Activated CD8-positive, alpha-beta memory T cell treated with anti-CD3 and anti-CD28 coated beads, Interleukin-2, amount 10 ng/mL, durations not matched to agents 7 days and 5 days (primary cell): ENCODE results near the gene NDUFB3. TPM values are rescaled to one million over a fixed set of nuclear protein-coding genes. Genes with fewer than 3 reads are reported as not detected.
A peak's percentile ranks its signal among the peaks of the same experiment; 100 is the strongest.
"Not testable (repeated sequence)": the region's sequence is repeated elsewhere in the genome, so short reads cannot be mapped to it uniquely, and the experiment has no call there.

Experiments
- ATAC-seq: fragments of 150-1000 bp; cut with Tn5 transposase; one replicate; pipeline ENCODE4 v1.10.0; 2021; ENCODE audit warnings: moderate library complexity
- CTCF ChIA-PET: fragments of 350-600 bp; sonication (Branson Sonifier 250); formaldehyde crosslinking; loops from one replicate; lab custom pipeline; 2021; ENCODE audit warnings: antibody characterized with exemption; lab: Charles Lee
- DNase-seq: peaks from one replicate; pipeline ENCODE4 v3.0.0-alpha.2; 2020
- H3K27ac Mint-ChIP-seq: one replicate; pipeline ENCODE4 v1.8.0; 2021; ENCODE audit warnings: mild to moderate bottlenecking, mixed read lengths
- H3K27me3 Mint-ChIP-seq: one replicate; pipeline ENCODE4 v1.8.0; 2021; ENCODE audit warnings: mixed read lengths
- H3K36me3 Mint-ChIP-seq: one replicate; pipeline ENCODE4 v1.8.0; 2021; ENCODE audit warnings: mild to moderate bottlenecking, mixed read lengths
- H3K4me1 Mint-ChIP-seq: one replicate; pipeline ENCODE4 v1.8.0; 2021; ENCODE audit warnings: mixed read lengths
- H3K4me3 Mint-ChIP-seq: one replicate; pipeline ENCODE4 v1.8.0; 2021; ENCODE audit warnings: mild to moderate bottlenecking, moderate library complexity, mixed read lengths
- H3K9me3 Mint-ChIP-seq: one replicate; pipeline ENCODE4 v1.8.0; 2022; ENCODE audit warnings: low read depth, mixed read lengths
- total RNA-seq, 2 experiments: library from RNA; stranded (reverse); gene quantifications; one replicate each; pipeline ENCODE4 v1.2.3, GENCODE V29; 2021

Gene NDUFB3
- total RNA-seq, 2 experiments from 2014 or later = 116 to 141 TPM

- peaks cover 22% of the 10 kb centered on the region for H3K4me1 Mint-ChIP-seq
- H3K27me3 Mint-ChIP-seq = no peaks in the 10 kb centered on the region
- ATAC-seq (no peak), DNase-seq (no peak)
- H3K36me3 Mint-ChIP-seq = peaks cover 25% of the 10 kb centered on the region
- CTCF ChIA-PET = no interaction called here
- H3K9me3 Mint-ChIP-seq = no peaks in the 10 kb centered on the region
- no peak overlapping the region for H3K4me3 Mint-ChIP-seq
- no peak overlapping the region for H3K27ac Mint-ChIP-seq
Observed at GRCh38 chr2:201059961-201060755, 11.6 kb upstream of the NDUFB3 start.

DNA sequence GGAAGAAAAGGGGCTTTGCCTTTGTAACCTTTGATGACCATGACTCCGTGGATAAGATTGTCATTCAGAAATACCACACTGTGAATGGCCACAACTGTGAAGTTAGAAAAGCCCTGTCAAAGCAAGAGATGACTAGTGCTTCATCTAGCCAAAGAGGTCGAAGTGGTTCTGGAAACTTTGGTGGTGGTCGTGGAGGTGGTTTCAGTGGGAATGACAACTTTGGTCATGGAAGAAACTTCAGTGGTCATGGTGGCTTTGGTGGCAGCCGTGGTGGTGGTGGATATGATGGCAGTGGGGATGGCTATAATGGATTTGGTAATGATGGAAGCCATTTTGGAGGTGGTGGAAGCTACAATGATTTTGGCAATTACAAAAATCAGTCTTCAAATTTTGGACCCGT is 8.3 kb upstream of the NDUFB3 start:
- Mint-ChIP-seq H3K4me3 (peak overlapping the region; percentile 21), H3K27ac (peak overlapping the region; percentile 87), H3K4me1 (peaks cover 46% of the 10 kb centered on the region), H3K36me3 (peaks cover 25% of the 10 kb centered on the region)
- ATAC-seq, H3K27me3 Mint-ChIP-seq, H3K9me3 Mint-ChIP-seq: not testable (repeated sequence)
- CTCF ChIA-PET = interaction anchor here (1.4 kb wide), 1 partner anchor 100 kb away, joined by 4 read pairs; the partner anchor contains the start of gene ORC2
- peak; percentile 51 for DNase-seq

GRCh38 chr2:201064797-201065329 is 6.9 kb upstream of the NDUFB3 start:
- peaks cover 22% of the 10 kb centered on the region for H3K36me3 Mint-ChIP-seq
- CTCF ChIA-PET = interaction anchor here (1.1 to 1.7 kb wide), 3 partner anchors 21 to 159 kb away, joined by 3 to 8 read pairs (median 5); partner anchors contain the start of gene ORC2
- no peaks in the 10 kb centered on the region for H3K9me3 Mint-ChIP-seq
- no peaks in the 10 kb centered on the region for H3K27me3 Mint-ChIP-seq
- H3K27ac Mint-ChIP-seq = no peak overlapping the region
- H3K4me3 Mint-ChIP-seq = no peak overlapping the region
- DNase-seq (no peak), ATAC-seq (no peak)
- H3K4me1 Mint-ChIP-seq = peaks cover 52% of the 10 kb centered on the region

- no peaks in the 10 kb centered on the region for H3K27me3 Mint-ChIP-seq
- DNase-seq (no peak), ATAC-seq (peak; percentile 37)
- H3K9me3 Mint-ChIP-seq = no peaks in the 10 kb centered on the region
- CTCF ChIA-PET = interaction anchor here (1.0 to 9.7 kb wide), 13 partner anchors 11 to 366 kb away, joined by 3 to 110 read pairs (median 9); partner anchors contain the start of genes CFLAR and ORC2
- H3K27ac Mint-ChIP-seq = peak overlapping the region; percentile 88
- peaks cover 56% of the 10 kb centered on the region for H3K4me1 Mint-ChIP-seq
- H3K4me3 Mint-ChIP-seq = peak overlapping the region; percentile 91
- peaks cover 6% of the 10 kb centered on the region for H3K36me3 Mint-ChIP-seq
Observed at GRCh38 chr2:201070948-201071478, 788 bp upstream of the NDUFB3 start.

DNA sequence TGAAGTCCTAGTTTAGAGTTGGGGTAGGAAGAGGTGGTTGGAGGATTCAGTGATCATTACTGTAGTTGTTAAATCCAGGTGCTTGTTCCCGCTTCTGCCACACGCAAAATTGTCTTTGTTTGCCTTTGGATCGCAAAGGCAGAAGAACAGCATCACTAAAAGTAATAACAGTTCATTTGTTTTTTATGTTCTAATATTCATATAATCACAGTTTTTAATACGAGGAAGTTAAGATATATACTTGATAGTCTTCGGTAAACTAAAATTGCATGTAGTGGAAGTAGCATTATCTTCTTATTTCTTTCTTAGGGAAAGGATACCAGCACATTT is 365 bp downstream of the NDUFB3 start:
- peaks cover 50% of the 10 kb centered on the region for H3K4me1 Mint-ChIP-seq
- H3K27me3 Mint-ChIP-seq = no peaks in the 10 kb centered on the region
- no peak for DNase-seq
- peak overlapping the region; percentile 91 for H3K4me3 Mint-ChIP-seq
- H3K9me3 Mint-ChIP-seq = no peaks in the 10 kb centered on the region
- no peak for ATAC-seq
- H3K36me3 Mint-ChIP-seq = peaks cover 6% of the 10 kb centered on the region
- CTCF ChIA-PET = interaction anchor here (1.2 to 9.7 kb wide), 4 partner anchors 10 to 168 kb away, joined by 3 to 110 read pairs (median 61); partner anchors contain the start of genes CFLAR and ORC2
- H3K27ac Mint-ChIP-seq = peak overlapping the region; percentile 88

GRCh38 chr2:201073071-201073470 is 1.3 kb downstream of the NDUFB3 start:
- Mint-ChIP-seq H3K4me1 (peaks cover 44% of the 10 kb centered on the region), H3K27me3 (no peaks in the 10 kb centered on the region), H3K9me3 (no peaks in the 10 kb centered on the region), H3K4me3 (peak overlapping the region; percentile 63), H3K27ac (peak overlapping the region; percentile 59), H3K36me3 (peaks cover 5% of the 10 kb centered on the region)
- ATAC-seq = no peak
- CTCF ChIA-PET = interaction anchor here (4.9 to 9.7 kb wide), 3 partner anchors 45 to 168 kb away, joined by 49 to 110 read pairs (median 73); partner anchors contain the start of genes CFLAR and ORC2
- no peak for DNase-seq

GRCh38 chr2:201074996-201075395 is 3.2 kb downstream of the NDUFB3 start:
- DNase-seq = no peak
- ATAC-seq = no peak
- Mint-ChIP-seq H3K4me1 (peaks cover 31% of the 10 kb centered on the region), H3K36me3 (peaks cover 12% of the 10 kb centered on the region), H3K9me3 (no peaks in the 10 kb centered on the region), H3K27me3 (no peaks in the 10 kb centered on the region), H3K4me3 (no peak overlapping the region), H3K27ac (no peak overlapping the region)
- CTCF ChIA-PET = interaction anchor here (0.9 to 9.7 kb wide), 2 partner anchors 111 to 170 kb away, joined by 4 to 110 read pairs; partner anchors contain the start of gene ORC2

DNA sequence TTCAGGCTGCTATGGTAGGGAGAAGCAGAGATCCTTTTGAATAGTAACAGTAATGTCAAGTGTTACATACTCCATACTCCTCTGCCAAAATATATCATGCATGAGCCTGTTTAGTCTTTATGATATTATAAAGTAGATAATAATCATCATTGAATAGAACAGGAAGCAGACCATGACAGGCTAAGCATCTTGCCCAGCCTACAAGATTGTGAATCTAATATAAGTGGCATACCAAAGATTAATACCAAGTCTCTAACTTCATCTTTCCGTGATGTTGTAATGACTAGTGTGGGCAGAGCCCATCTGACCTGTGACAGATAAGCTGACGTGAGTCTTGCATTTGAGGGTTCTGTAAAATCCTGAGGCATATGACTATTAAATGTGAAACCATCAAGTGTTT is 13.1 kb downstream of the NDUFB3 start:
- H3K4me1 Mint-ChIP-seq = peaks cover 2% of the 10 kb centered on the region
- H3K9me3 Mint-ChIP-seq = no peaks in the 10 kb centered on the region
- no peak for ATAC-seq
- H3K36me3 Mint-ChIP-seq = peaks cover 36% of the 10 kb centered on the region
- no peak overlapping the region for H3K4me3 Mint-ChIP-seq
- CTCF ChIA-PET = interaction anchor here (1.2 to 1.6 kb wide), 3 partner anchors 16 to 93 kb away, joined by 3 to 5 read pairs (median 4); no protein-coding TSS in a partner anchor
- H3K27ac Mint-ChIP-seq = no peak overlapping the region
- H3K27me3 Mint-ChIP-seq = no peaks in the 10 kb centered on the region
- DNase-seq = no peak

DNA sequence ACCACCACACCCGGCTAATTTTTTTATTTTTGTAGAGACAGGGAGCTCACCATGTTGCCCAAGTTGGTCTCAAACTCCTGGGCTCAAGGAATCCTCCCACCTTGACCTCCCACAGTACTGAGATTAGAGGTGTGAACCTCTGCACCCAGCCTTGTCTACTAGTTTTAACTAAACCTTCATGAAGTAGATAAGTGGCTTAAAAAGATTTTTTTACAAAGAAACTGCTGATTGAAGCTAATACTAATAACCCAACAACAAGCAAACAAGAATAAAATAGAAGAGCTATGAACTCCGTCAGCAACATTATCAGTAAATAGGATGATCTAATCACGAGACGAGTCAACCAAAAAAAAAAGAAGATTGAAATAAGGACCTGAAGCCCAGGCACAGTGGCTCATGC is 18.8 kb downstream of the NDUFB3 start:
- ATAC-seq (no peak), DNase-seq (no peak)
- Mint-ChIP-seq H3K9me3 (no peaks in the 10 kb centered on the region), H3K4me3 (no peak overlapping the region), H3K27me3 (no peaks in the 10 kb centered on the region), H3K36me3 (peaks cover 22% of the 10 kb centered on the region), H3K4me1 (peaks cover 4% of the 10 kb centered on the region), H3K27ac (no peak overlapping the region)
- CTCF ChIA-PET = interaction anchor here (0.9 to 1.6 kb wide), 5 partner anchors 10 to 87 kb away, joined by 3 to 4 read pairs (median 3); partner anchors contain the start of gene CFLAR

- ATAC-seq = no peak
- no peak for DNase-seq
- CTCF ChIA-PET = interaction anchor here (1.4 kb wide), 1 partner anchor 84 kb away, joined by 3 read pairs; no protein-coding TSS in a partner anchor
- H3K4me3 Mint-ChIP-seq = no peak overlapping the region
- H3K27me3 Mint-ChIP-seq = no peaks in the 10 kb centered on the region
- peaks cover 4% of the 10 kb centered on the region for H3K4me1 Mint-ChIP-seq
- no peaks in the 10 kb centered on the region for H3K9me3 Mint-ChIP-seq
- peaks cover 5% of the 10 kb centered on the region for H3K36me3 Mint-ChIP-seq
- H3K27ac Mint-ChIP-seq = no peak overlapping the region
Observed at GRCh38 chr2:201093573-201093972, 21.8 kb downstream of the NDUFB3 start.

DNA sequence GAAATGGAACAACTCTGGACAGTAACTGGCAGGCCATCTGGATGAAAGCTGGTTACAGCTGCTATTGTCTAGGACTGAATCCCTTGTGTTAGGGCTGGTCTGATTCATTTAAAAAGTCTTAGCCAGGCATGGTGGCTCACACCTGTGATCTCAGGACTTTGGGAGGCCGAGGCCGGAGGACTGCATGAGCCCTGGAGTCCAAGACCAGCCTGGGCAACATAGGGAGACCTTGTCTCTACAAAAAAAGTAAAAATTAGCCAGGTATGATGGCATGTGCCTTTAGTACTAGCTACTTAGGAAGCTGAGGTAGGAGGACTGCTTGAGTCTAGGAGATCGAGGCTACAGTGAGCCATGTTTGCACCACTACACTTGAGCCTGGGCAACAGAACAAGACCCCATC is 28.7 kb downstream of the NDUFB3 start:
- CTCF ChIA-PET = no interaction called here

DNA sequence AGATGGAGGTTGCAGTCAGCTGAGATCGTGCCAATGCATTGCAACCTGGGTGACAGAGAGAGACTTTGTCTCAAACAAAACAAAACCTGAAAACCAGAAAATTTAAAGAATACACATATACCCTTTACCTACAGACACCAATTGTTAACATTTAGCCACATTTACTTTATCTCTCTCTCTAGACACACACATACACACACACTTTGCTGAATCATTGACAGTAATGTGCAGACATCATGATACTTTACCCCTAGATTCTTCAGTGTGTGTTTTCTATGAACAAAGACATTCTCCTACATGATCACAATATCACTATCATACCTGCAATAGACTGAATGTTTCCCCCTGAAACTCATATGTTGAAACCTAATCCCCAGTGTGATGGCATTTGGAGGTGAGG is 34.0 kb downstream of the NDUFB3 start:
- H3K4me1 Mint-ChIP-seq = no peaks in the 10 kb centered on the region
- CTCF ChIA-PET = interaction anchor here (1.1 to 1.2 kb wide), 3 partner anchors 9 to 29 kb away, joined by 3 to 5 read pairs (median 3); no protein-coding TSS in a partner anchor
- no peak overlapping the region for H3K27ac Mint-ChIP-seq
- DNase-seq (no peak), ATAC-seq (no peak)
- H3K27me3 Mint-ChIP-seq = no peaks in the 10 kb centered on the region
- H3K9me3 Mint-ChIP-seq = peaks cover 2% of the 10 kb centered on the region
- H3K36me3 Mint-ChIP-seq = peaks cover 2% of the 10 kb centered on the region
- H3K4me3 Mint-ChIP-seq = no peak overlapping the region

More for the DNA sequence above, 28.7 kb downstream of the NDUFB3 start:
- H3K36me3 Mint-ChIP-seq = no peaks in the 10 kb centered on the region
- H3K27ac Mint-ChIP-seq = no peak overlapping the region
- ATAC-seq (no peak), DNase-seq (no peak)
- peaks cover 1% of the 10 kb centered on the region for H3K4me1 Mint-ChIP-seq
- no peaks in the 10 kb centered on the region for H3K9me3 Mint-ChIP-seq
- H3K4me3 Mint-ChIP-seq = no peak overlapping the region
- H3K27me3 Mint-ChIP-seq = no peaks in the 10 kb centered on the region

- Mint-ChIP-seq H3K27ac (no peak overlapping the region), H3K9me3 (peaks cover 2% of the 10 kb centered on the region)
Observed at GRCh38 chr2:201107624-201108023, 35.8 kb downstream of the NDUFB3 start.

More at GRCh38 chr2:201107624-201108023, 35.8 kb downstream of the NDUFB3 start:
- CTCF ChIA-PET = no interaction called here
- DNase-seq (no peak), ATAC-seq (no peak)
- Mint-ChIP-seq H3K4me3 (no peak overlapping the region), H3K27me3 (no peaks in the 10 kb centered on the region), H3K4me1 (no peaks in the 10 kb centered on the region), H3K36me3 (peaks cover 2% of the 10 kb centered on the region)
